GM06990 (cell line): ENCODE results near the gene JMJD8.

Experiments used
- DNase-seq: peaks from one replicate; pipeline ENCODE4 v3.0.0-alpha.2; 2011; ENCODE audit not compliant: insufficient read length; ENCODE audit errors: extremely low read depth
- H3K27me3 ChIP-seq: replicated peaks from 2 replicates; pipeline ENCODE4 v1.6.0; 2011; ENCODE audit warnings: low read length; ENCODE audit not compliant: control insufficient read depth, insufficient read depth
- H3K36me3 ChIP-seq: 2 replicates; pipeline ENCODE4 v1.5.1; 2011; ENCODE audit warnings: low read length; ENCODE audit not compliant: control insufficient read depth, insufficient read depth
- H3K4me3 ChIP-seq: replicated peaks from 2 replicates; pipeline ENCODE4 v1.5.1; 2011; ENCODE audit warnings: low read depth, mild to moderate bottlenecking, control low read depth, low read length
- CTCF ChIP-seq: IDR thresholded peaks from 2 replicates; pipeline ENCODE4 v1.5.1; 2011; ENCODE audit warnings: low read length, control low read depth, mild to moderate bottlenecking, inconsistent platforms; ENCODE audit not compliant: insufficient read depth, poor library complexity, severe bottlenecking

JMJD8 gene

GRCh38 chr16:719815-720446, 35.8 kb upstream of the JMJD8 start:
- Histone ChIP-seq H3K4me3 (peak overlapping the region; percentile 89), H3K27me3 (no peaks in the 10 kb centered on the region), H3K36me3 (peaks cover 2% of the 10 kb centered on the region; the same call in 1 of the 2 replicates)
- DNase-seq, result no peak
- TF ChIP-seq CTCF, result peak; percentile 30

- no peak for DNase-seq
- no peak for TF ChIP-seq CTCF
- H3K4me3 ChIP-seq, result no peak overlapping the region
- H3K27me3 ChIP-seq, result no peaks in the 10 kb centered on the region
- H3K36me3 ChIP-seq, result peaks cover 2% of the 10 kb centered on the region; the same call in 1 of the 2 replicates
Observed at GRCh38 chr16:718922-719321, 34.8 kb upstream of the JMJD8 start.

GRCh38 chr16:718389-718788, 34.3 kb upstream of the JMJD8 start:
- no peaks in the 10 kb centered on the region for H3K27me3 ChIP-seq
- H3K36me3 ChIP-seq, result peaks cover 2% of the 10 kb centered on the region; the same call in 1 of the 2 replicates
- TF ChIP-seq CTCF, result no peak

GRCh38 chr16:717450-718245, 33.5 kb upstream of the JMJD8 start:
- TF ChIP-seq CTCF, result no peak
- no peak overlapping the region for H3K4me3 ChIP-seq
- H3K27me3 ChIP-seq, result no peaks in the 10 kb centered on the region
- no peak for DNase-seq
- peaks cover 1% of the 10 kb centered on the region; the same call in 1 of the 2 replicates for H3K36me3 ChIP-seq

More at GRCh38 chr16:718389-718788, 34.3 kb upstream of the JMJD8 start:
- H3K4me3 ChIP-seq, result no peak overlapping the region
- no peak for DNase-seq

GRCh38 chr16:716768-717325, 32.7 kb upstream of the JMJD8 start:
- DNase-seq, result no peak
- H3K27me3 ChIP-seq, result no peaks in the 10 kb centered on the region

More at GRCh38 chr16:716768-717325, 32.7 kb upstream of the JMJD8 start:
- no peak for TF ChIP-seq CTCF
- H3K36me3 ChIP-seq, result no peaks in the 10 kb centered on the region
- H3K4me3 ChIP-seq, result no peak overlapping the region
